GM10248 (cell line): ENCODE measurements around the gene RBM28.

ENCODE experiments used
- CTCF ChIA-PET: fragments of 300-600 bp; sonication (Branson Sonifier 250); formaldehyde crosslinking; extraction: SDS; loops from one replicate; lab custom pipeline; 2021; ENCODE audit warnings: antibody characterized with exemption; lab: Yijun Ruan, JAX
- POLR2A ChIA-PET: fragments of 350-650 bp; sonication (Branson Sonifier 250); formaldehyde crosslinking; extraction: SDS; loops from one replicate; lab custom pipeline; 2020; ENCODE audit warnings: antibody characterized with exemption; lab: Yijun Ruan, JAX
- DNase-seq: peaks from one replicate; pipeline ENCODE4 v3.0.0; 2012; ENCODE audit errors: extremely low spot score
- TF ChIP-seq, protein P1 (sequence below): IDR thresholded peaks from 2 replicates; pipeline ENCODE4 v1.5.1; 2012; ENCODE audit warnings: mild to moderate bottlenecking, low read depth; ENCODE audit errors: extremely low read depth, missing control alignments, control extremely low read depth

Gene RBM28

DNA sequence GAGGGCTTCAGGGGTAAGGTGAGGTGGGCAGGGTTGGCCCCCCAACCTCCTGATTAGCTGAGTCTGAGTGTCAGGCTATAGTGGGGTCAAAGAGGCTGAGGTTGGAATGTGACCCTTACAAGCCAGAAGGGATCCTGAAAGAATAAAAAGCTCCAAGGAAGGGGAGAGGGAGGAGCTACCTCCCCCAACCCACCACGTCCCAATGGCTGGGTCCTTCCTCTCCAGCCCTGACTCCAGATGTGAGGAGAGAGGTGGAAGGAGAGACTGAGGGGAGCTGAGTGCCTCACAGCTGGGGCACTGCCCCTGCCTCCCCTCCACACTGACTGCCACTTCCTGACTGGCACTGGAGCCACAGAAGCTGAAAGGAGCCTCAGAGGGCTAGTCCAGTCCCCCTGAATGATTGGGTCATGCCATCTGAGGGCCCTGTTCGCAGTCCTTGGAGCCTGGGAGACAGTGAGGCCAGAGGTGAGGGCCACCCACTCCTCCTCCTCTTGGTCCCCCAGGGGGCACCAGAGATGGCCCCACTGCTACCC lies 45.4 kb upstream of the RBM28 start:
- TF ChIP-seq, protein P1, sequence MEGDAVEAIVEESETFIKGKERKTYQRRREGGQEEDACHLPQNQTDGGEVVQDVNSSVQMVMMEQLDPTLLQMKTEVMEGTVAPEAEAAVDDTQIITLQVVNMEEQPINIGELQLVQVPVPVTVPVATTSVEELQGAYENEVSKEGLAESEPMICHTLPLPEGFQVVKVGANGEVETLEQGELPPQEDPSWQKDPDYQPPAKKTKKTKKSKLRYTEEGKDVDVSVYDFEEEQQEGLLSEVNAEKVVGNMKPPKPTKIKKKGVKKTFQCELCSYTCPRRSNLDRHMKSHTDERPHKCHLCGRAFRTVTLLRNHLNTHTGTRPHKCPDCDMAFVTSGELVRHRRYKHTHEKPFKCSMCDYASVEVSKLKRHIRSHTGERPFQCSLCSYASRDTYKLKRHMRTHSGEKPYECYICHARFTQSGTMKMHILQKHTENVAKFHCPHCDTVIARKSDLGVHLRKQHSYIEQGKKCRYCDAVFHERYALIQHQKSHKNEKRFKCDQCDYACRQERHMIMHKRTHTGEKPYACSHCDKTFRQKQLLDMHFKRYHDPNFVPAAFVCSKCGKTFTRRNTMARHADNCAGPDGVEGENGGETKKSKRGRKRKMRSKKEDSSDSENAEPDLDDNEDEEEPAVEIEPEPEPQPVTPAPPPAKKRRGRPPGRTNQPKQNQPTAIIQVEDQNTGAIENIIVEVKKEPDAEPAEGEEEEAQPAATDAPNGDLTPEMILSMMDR: no peak
- ChIA-PET POLR2A (interaction anchor here (0.6 kb wide), 1 partner anchor 1001 kb away, joined by 3 read pairs; no protein-coding TSS in a partner anchor), CTCF (interaction anchor here (0.8 to 42.2 kb wide), 8 partner anchors 8 to 682 kb away, joined by 3 to 963 read pairs (median 18); partner anchors contain the start of genes IMPDH1 and RBM28)
- no peak for DNase-seq

DNA sequence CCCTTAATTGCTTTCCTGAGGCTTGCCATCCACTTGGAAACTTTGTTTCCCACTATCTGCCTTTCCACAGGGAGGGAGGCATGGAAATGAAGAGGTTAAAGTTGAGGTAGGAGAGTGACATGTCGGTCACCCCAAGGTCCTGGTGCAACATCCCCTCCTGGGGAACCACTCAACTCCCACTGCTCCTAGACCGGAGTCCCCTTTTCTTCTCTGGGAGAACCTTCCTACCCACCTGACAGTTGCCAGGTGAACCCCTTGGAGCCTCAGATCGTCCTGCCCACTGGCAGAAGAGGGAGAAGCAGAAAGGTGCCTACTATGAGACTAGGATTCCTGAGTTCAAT lies 44.4 kb upstream of the RBM28 start:
- no peak for DNase-seq
- ChIA-PET POLR2A (no interaction called here), CTCF (interaction anchor here (0.9 to 42.2 kb wide), 12 partner anchors 7 to 1040 kb away, joined by 3 to 963 read pairs (median 8); partner anchors contain the start of genes IMPDH1 and RBM28)
- TF ChIP-seq, protein P1: no peak

DNA sequence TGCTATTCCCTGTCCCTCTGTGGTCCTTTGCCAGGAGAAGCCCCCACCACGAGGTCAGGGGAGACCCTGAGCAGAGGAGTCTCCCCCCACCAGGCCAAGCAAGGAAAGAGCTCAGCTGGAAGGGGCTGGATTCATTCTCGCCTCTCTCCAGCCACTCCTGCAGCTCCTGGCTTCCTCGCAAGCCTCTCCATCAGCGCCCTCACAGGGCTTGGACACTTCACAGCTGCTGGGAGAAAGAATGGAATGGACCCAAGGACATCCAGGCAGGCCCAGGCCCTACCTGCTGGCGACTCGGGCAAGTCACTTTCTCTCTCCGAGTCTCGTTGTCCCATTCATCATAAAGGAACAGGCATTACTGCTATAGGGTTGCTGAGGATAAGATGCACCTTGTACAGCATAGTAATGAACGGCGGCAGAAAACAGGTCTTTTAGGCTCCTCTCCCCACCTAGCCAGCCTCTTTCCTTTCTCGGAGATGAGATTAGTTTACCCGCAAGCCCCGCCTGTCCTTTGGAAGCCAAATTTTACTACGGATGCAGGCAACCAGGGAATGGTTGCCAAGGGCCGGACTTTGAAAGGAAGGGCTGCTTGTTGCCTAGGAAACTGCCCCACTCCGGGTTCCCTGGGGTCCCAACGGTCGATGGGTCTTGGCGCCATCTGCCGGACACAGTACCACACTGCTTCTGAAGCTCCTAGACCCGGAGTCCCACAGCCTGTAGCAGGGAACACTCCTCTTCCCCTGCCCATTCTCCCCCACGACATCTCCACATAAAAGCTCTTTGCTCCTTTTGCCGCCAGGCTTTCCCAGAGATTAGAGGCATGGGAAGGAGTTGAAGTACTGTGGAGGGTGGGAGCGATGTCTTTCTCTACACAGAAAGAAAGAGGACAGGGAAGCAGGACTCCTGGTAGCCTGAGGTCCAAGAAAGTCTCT lies 43.8 kb upstream of the RBM28 start:
- TF ChIP-seq, protein P1: peak; percentile 89
- CTCF ChIA-PET: interaction anchor here (0.9 to 42.2 kb wide), 13 partner anchors 8 to 1040 kb away, joined by 3 to 963 read pairs (median 8); partner anchors contain the start of genes IMPDH1 and RBM28
- peak; percentile 89 for DNase-seq
- POLR2A ChIA-PET: no interaction called here

DNA sequence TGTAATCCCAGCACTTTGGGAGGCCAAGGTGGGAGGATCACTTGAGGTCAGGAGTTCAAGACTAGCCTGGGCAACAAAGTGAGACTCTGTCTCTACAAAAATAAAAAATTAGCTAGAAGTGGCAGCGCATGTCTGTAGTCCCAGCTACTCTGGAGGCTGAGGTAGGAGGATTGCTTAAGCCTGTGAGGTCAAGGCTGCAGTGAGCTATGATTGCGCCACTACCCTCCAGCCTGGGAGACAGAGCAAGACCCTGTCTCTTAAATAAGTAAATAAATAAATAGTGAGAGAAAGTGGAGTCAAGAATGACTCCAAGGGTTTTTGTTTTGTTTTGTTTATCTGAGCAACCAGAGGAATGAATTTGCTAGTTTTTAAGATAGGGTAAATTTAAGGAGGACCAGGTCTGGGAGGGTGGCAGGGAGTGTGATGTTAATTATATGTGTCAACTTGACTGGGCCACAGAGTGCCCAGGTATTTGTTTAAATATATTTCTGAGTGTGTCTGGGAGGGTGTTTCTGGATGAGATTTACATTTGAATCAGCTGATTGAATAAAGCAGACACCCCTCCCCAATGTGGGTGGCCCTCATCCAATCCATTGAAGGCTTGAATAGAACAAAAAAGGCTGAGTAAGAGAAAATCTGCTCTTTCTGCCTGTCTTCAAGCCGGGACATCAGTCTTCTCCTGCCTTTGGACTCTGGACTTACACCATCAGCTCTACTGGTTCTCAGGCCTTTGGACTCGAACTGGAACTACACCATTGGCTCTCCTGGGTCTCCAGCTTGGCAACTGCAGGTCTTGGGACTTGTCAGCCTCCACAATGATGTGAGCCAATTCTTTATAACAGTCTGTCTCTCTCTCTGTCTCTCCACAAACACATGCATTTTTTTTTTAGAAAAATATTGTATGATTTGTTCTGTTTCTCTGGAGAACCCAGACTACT lies 42.5 kb upstream of the RBM28 start:
- CTCF ChIA-PET: interaction anchor here (1.2 to 42.2 kb wide), 8 partner anchors 7 to 251 kb away, joined by 4 to 963 read pairs (median 20); partner anchors contain the start of genes IMPDH1 and RBM28
- TF ChIP-seq, protein P1: no peak
- POLR2A ChIA-PET: no interaction called here
- DNase-seq: no peak

DNA sequence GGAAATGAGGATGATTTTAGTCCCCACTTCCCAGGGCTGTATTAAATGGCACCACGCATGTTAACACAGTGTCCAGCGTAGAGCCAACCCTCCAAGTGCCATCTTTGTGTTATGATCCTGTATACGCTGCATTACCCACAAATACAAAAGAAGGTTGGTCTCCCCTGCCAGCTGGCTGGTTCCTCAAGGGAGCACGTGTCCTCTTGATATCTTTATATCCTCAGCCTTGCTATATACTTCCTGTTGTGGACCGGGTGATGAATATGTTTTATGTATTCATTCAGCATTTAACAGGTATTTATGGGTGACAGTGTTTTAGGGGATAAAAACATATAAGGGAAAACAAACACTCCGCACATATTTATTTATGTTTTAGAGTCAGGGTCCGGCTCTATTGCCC lies 41.0 kb upstream of the RBM28 start:
- TF ChIP-seq, protein P1: no peak
- POLR2A ChIA-PET: no interaction called here
- CTCF ChIA-PET: interaction anchor here (1.1 to 42.2 kb wide), 4 partner anchors 10 to 37 kb away, joined by 3 to 963 read pairs (median 51); partner anchors contain the start of gene IMPDH1
- DNase-seq: no peak

DNA sequence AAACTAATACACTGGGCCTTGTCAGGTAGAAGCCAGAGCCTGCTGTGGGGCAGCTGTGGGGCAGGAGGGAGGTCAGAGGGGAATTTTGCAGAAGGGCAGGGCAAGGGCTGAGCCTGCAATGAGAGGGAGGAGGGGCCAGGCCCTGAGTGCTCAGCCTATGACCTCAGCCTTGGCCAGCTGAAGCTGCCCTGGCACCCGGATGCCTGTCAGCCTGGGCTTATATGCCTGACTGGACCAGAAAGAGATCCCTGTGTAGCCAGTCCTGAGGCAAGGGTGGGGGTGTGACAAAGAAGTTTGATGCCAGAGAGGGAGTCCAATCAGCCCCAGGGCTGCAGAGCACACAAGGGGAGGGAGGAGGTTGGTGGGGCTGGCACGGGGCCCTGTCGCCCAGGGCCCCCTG lies 40.1 kb upstream of the RBM28 start:
- CTCF ChIA-PET: interaction anchor here (1.0 to 42.2 kb wide), 5 partner anchors 10 to 77 kb away, joined by 3 to 963 read pairs (median 26); partner anchors contain the start of gene IMPDH1
- POLR2A ChIA-PET: no interaction called here
- TF ChIP-seq, protein P1: no peak
- no peak for DNase-seq
